GM19240 (cell line): ENCODE results near the gene MT1B.
"Not testable (repeated sequence)": the region's sequence is repeated elsewhere in the genome, so short reads cannot be mapped to it uniquely, and the experiment has no call there.

Experiments
- DNase-seq: peaks from one replicate; pipeline ENCODE4 v3.0.0; 2011; ENCODE audit warnings: low spot score; ENCODE audit not compliant: insufficient read length

Gene MT1B

GRCh38 chr16:56637814-56638750, 13.6 kb upstream of the MT1B start, which contains the start of gene MT1A:
TSS of gene MT1A (plus strand) at chr16:56638666. CDS start at chr16:56638739, 73 bp downstream.
- no peak for DNase-seq

DNA sequence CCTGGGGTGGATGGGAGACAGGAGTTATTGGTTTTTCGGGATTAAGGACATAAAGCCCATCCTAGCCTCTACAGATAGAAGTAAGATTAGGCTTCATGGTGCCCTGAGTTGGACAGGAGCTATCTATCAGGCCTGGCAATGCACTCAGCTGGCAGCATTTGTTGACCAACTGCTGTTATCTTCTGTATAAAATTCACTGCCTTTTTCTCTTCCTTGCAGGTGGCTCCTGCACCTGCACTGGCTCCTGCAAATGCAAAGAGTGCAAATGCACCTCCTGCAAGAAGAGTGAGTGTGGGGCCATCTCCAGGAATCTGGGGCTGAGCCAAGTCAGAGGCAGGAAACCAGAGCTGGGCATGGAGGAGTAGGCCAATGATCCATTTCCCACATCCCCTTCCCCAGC, 12.6 kb upstream of the MT1B start:
- DNase-seq = no peak

DNA sequence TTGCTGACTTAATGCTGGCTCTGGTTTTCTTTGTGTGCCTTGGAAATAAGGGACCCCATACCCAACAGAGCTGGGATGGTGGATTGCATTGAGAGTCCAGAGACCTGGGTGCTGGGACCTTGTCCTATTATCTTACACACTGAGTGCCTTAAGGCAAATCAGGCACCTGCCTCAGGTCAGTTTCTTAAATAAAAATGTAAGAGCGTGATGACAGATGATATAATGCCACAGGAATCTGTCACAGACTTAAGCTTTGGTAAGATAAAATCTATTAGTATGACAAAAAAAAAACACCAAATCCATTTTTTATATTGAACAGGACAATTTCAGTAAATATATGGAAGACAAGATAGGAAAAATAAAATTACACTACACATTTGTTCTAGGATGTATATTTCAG, 11.6 kb upstream of the MT1B start:
- no peak for DNase-seq

DNA sequence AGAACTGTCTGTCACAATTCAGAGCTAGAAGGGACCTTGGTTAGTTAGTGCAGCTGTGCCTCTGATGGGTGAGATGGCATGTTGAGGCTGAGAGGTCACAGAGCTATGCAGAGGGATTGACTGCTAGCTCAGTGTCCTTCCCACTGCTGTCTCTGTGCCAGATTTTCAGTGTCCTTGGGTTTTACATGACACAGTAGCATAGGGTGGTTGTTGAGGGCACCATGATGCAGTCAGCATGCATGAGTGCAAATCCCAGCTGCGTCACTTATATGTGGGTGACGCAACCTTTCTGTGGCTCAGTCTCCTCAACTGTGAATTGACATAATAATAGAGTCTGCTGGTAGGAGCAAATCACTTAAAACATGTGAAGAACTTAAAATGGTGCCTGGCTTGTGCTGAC, 10.5 kb upstream of the MT1B start:
- DNase-seq = no peak

DNA sequence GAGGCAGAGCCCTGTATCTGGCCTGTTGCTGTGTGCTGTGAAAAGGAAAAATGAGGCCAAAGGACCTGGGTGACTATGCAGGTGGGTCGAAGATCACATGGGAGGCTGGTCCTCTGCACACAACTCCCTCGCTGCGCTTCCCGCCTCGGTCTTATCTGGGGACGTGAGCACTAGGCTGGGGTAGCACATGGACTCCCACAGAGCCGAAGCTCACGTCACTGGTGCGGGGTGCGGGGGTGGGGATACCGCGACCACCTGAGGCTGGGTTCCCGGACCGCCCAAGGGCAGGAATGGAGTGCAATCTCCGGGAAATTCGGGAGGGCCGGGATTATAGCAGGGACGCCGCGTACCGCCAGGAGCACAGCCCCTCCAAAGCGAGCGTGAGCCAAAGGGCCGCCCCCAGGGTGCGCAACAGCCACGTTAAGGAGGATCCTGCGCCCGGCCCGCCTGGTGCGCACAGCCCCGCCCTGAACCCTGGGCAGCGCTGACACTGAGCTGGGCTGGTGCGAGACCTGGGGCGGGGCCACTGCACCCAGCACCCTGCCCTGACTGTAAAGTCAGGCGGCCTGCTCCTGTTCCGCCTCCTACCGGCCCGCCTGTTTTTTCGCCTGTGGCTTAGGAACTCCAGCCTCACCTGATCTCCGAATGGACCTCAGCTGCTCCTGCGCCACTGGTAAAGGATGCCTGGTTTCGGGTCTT, 8.5 kb upstream of the MT1B start:
- no peak for DNase-seq

- DNase-seq = no peak
These were observed 7.9 kb upstream of the MT1B start for GRCh38 chr16:56643833-56644232.

- DNase-seq = no peak
These were observed 6.4 kb upstream of the MT1B start for GRCh38 chr16:56645311-56645710.

DNA sequence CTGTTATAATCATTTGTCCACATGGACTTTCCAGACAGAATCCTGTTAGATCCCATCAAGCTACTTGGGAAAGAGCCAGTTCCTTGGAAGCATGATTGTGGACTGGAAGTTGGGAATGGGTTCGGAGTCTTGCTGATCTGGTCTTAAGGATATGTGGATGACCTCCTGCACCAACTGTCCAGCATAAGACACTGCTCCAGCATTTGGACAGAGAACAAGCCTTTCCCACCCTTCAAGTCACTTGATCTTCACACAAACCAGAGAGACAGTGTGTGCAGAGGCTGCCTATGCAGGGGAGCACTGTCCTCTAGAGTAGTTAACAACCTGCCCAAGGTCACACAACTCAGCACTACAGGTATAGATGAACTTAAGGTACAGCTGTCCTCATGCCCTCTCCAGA, 5.8 kb upstream of the MT1B start:
- no peak for DNase-seq

GRCh38 chr16:56647641-56648431, 3.9 kb upstream of the MT1B start:
- no peak for DNase-seq

- no peak for DNase-seq
These were observed 2.4 kb upstream of the MT1B start for GRCh38 chr16:56649271-56649670.

GRCh38 chr16:56649820-56650219, 1.9 kb upstream of the MT1B start:
- DNase-seq = no peak

DNA sequence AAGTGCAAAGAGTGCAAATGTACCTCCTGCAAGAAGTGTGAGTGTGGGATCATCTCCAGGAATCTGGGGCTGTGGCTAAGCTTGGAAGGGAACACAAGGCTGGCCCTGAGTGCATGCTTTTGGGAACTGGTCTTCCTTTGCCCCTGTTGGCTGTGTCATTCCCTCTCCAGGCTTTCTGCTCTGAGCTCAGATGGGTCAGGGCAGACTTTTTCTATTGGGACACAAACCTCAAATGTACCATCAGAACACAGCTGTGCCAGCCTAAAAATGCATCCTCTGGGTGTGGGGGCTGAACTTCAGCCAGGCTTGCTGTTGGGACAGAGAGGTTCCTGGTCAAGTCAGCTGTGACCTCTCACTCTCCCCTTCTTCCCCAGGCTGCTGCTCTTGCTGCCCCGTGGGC, 914 bp downstream of the MT1B start:
- no peak for DNase-seq

DNA sequence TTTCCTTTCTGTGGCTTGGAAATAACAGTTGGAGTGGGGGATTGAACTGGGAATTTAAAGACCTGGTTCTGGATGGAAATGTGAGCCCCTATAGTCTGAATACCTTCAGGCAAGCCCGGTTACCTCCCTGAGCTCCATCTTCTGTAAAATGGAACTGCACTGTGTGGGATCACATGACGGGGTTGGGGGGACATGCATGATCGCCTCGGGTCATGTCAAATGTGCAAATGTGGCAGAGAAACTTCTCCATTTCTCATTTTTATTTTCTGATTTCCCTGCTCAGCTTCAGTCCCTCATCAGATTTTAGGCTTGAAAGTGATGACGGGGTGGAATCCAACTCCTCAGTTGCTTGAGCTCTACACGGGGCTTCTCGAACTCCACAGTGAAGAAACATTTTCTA, 1.5 kb downstream of the MT1B start:
- no peak for DNase-seq

DNA sequence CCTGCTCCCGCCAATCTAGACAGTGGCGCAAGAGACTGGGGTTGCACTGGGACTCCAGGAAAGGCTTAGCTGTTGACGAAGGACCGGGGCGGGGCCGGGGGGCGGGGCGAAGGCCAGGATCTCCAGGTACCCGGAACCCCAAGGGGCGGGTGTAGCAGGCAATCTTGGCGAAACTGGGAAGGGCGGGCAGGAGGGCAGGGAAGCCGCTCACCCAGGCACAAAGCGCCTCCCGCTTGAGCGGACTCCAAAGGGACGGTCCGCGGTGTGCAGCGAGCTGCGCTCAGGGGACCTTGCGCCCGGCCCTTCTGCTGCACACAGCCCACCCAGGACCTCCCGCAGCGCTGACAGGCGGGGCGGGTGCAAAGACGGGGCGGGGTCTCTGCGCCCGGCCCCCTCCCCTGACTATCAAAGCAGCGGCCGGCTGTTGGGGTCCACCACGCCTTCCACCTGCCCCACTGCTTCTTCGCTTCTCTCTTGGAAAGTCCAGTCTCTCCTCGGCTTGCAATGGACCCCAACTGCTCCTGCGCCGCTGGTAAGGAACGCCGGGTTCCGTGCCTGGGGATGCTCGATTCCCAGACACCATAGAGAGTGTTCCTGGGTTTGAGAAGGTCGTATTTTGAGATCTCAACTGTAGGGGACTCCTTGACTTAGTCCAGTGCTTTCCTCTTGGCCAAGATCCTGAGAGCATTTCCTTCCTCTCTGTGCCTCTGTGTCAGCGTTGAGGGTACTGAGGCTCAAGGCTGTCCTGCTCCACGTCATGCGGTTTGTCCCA, 6.1 kb downstream of the MT1B start, which contains the start of gene MT1F:
Gene MT1F, plus strand, starts transcription at position 405 of the 772 bp plus-strand sequence. Its CDS starts 100 bp downstream, at position 505.
- DNase-seq = peak; percentile 22

DNA sequence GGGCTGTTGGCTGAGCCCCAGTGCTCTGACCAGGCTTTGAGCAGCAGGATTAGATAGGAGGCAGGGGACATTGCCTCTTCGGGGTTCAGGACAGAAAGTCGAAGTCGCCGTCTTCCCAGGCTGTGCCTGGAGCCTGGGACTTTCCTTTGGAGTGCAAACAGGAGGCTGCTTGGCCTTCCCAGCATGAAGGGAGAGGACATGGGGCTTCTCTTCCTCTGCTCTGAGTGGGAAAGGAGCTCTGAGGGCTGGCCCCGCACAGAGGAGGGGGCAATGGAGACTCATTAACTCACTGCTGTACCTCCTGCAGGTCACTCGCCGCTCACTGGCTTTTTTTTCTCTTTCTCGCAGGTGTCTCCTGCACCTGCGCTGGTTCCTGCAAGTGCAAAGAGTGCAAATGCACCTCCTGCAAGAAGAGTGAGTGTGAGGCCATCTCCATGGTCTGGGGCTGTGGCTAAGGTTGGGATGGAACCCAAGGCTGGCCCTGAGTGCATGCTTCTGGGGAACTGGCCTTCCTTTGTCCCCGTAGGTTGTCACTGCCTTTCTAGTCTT, 6.7 kb downstream of the MT1B start:
- DNase-seq = no peak

DNA sequence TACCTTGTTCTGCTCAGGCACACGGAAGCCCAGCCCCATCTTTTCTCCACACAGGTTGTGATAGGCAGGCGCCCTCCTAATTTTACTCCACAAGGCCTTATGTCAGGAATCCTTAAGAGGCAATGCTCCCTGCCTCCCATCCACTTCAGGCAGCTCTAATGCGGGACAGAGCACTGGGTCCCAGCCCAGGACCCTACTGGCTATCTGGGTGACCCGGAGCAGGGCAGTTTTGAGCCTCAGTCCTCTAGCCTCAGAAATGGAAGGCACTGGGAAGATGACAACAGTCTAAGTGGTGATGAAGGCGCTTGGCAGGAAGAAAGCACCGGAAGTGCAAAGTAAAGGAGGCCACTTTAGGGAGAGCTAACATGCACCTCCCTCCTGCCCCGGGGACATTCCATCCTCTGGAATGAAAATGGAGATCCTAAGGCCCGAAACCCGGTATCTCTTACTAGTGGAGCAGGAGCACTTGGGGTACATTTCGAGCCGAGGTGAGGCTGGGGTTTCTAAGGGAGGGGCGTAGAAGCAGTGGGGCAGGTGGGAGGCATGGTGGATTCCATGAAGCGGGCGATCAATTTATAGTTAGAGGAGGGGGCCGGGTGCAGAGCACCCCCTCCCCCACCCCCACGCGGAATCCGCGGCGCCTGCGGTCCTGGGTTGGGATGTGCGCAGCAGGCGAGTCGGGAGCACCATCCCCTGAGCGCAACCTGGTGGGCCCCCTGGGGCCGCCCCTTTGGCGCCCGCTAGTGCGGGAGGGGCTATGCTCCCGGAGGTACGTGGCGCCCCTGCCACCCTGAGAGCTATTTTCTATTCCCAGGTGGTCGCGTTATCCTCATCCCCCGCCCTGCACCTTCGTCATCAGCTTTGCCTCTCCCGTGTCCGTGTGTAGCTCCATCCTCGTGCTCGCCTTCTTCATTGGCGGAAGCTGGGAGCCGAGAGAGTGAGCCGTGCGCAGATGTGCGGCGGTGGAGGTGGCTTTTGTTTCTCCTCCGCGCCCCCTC, 11.0 kb downstream of the MT1B start:
- DNase-seq = no peak

GRCh38 chr16:56664506-56664905, 12.8 kb downstream of the MT1B start:
- no peak for DNase-seq

GRCh38 chr16:56665286-56666261, 13.9 kb downstream of the MT1B start:
- not testable (repeated sequence) for DNase-seq
